HG03439 (cell line): ENCODE measurements around the gene NUP54.

Experiments used
- ATAC-seq: cut with Tn5 transposase; IDR thresholded peaks from one replicate; pipeline ENCODE4 v1.9.1; 2021; ENCODE audit warnings: mild to moderate bottlenecking, moderate library complexity; ENCODE audit not compliant: unreplicated experiment

NUP54 gene, protein sequence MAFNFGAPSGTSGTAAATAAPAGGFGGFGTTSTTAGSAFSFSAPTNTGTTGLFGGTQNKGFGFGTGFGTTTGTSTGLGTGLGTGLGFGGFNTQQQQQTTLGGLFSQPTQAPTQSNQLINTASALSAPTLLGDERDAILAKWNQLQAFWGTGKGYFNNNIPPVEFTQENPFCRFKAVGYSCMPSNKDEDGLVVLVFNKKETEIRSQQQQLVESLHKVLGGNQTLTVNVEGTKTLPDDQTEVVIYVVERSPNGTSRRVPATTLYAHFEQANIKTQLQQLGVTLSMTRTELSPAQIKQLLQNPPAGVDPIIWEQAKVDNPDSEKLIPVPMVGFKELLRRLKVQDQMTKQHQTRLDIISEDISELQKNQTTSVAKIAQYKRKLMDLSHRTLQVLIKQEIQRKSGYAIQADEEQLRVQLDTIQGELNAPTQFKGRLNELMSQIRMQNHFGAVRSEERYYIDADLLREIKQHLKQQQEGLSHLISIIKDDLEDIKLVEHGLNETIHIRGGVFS

DNA sequence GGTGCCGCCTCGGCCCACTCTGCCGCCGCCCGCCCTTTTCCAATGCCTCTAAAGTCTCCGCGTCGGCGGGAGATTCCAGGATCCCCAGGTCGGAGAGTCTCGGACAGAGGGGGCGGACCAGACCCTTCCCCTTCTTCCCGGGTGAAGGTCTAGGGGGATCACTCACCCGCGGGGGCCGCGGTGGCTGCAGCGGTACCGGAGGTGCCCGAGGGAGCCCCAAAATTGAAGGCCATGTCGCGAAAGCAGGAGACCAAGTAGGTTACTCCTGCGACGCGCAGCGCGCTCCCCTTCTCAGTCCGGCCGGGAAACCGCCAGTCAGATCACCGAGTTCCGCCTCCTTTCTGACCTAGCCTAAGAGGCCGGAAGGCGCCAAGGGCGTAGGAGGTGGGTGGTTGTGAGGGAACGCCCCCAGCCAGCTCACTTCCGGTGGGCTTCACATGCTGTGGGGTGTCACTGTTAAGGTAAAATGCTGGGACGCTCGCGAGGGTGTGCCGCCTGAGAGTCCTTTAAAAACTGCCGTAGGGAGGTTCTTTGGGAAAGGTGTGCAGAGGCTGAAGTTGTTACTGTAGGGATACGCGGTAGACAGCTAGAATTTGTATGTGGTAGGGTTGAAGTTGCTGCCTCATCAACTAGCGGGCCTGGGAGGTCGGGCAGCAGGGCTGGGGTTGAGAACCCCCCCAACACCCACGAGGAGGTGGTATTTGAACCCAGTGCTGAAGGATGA, at the start of gene NUP54:
Gene NUP54, minus strand, starts transcription at position 256 of the 724 bp plus-strand sequence. Its CDS starts 23 bp downstream, at position 233.
- peak; percentile 99 for ATAC-seq

DNA sequence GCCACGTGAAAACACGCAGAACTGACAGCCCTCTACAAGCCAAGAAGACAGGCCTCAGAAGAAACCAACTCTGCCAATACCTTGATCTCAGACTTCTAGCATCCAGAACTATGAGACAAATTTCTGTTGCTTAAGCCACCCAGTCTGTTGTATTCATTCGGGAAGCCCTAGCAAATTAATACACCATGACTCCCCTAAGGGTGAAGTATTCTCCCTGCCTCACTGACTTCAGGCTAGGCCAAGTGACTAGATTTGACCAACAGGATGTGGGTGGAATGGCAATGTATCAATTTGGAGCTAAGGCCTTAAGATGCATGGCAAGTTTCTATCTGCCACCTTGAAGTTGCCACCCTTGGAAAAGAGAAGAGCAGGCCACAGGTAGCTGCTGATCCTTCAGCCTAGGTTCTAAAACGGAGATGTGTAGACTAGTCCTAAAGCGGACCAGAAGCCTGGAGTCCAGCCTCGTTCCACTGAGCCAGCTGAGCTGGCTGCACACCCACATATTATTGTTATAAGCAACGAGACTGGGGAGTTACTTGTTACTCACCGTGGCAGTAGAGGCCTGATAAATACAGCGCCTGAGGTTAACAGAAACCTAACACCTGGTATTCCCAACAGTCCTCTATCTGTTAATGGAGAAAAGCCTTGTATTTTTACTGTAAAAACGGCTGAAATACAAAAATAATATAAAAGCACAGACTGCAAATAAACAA, 49.0 kb upstream of the NUP54 start:
- ATAC-seq = no peak

DNA sequence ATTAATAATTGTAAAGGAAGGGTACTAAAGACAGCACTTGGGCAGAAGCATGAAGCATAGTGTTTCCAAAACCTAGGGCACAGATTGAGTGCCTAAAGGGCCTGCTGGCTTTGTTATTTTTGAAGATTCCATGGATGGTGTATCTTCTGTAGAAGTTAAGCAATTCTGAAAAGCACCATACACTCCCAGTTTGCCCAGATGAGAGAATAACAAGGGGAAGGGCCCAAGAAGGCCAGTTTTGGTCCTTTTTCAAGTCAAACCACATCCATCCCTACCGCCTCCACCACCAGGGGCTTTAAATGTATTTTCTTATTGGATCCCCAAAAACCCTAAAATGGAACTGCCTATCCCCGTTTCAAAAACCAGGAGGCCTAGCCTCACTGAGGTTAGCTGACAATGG, 48.2 kb upstream of the NUP54 start:
- ATAC-seq = no peak

DNA sequence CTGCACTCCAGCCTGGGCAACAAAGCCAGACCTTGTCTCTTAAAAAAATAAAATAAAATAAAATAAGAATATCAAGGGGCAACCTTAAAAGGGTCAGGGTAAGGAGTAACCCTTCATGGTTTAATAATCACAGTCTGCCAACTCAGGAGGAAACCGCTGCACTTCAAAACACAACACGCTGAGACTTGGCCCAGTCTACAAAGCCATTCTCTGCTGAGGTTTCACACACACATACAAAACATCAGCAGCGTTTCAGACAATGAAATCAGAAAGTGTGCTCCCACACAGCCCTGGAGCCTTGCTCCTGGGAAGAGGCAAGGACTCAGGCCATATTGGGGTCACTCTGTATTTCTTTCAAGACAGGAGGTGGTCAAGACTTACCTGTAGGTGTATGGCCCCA, 47.1 kb upstream of the NUP54 start:
- no peak for ATAC-seq

DNA sequence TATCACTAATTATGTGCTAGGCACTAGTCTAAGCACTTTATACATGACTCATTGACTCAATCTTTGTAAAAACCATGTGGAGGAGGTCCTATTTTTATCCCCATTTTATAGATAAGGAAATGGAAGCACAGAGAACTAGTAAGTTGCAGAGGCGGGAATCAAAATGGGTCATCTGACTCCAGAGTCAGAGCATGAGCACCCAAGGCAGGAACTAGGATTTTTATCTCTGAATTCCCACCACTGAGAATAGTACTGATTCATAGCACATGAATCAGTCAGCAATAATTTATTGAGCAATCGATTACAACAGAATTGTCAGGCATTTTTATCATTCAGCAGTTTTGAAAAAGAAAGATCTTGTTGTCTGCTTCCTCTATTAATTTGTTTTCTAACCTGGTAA, 46.1 kb upstream of the NUP54 start:
- ATAC-seq = no peak

DNA sequence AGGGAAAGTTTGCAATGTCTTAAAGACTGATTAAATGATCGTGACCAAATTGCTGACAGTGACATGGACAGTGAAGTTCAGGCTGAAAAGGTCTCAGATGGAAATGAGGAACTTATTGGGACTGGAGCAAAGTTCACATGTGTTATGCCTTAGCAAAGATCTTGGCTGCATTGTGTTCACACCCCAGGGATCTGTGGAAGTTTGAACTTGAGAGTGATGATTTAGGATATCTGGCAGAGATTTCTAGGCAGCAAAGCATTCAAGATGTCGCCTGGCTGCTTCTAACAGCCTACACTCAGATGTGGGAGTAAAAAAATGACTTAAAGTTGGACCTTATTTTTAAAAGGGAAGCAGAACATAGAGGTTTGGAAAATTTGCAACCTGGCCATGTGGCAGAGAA, 44.0 kb upstream of the NUP54 start:
- ATAC-seq = no peak

DNA sequence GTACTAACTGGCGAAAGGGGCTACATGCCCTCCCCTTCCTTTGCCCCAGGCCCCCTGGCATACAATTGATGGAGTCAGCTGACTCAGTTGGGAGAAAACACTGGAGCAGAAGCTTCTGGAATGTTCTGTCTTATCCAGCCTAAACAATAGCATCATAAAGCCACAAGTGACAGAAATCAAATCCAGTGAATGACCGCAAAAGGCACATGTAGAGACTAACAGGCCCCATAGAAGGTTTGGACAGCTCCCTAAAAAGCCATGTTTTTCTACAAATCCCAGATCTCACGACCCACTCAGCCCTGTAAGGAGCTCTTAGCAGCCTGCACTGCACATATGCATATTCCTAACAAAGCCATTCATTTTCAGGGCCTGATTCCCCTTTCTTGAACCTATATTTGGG, 40.4 kb upstream of the NUP54 start:
- no peak for ATAC-seq

DNA sequence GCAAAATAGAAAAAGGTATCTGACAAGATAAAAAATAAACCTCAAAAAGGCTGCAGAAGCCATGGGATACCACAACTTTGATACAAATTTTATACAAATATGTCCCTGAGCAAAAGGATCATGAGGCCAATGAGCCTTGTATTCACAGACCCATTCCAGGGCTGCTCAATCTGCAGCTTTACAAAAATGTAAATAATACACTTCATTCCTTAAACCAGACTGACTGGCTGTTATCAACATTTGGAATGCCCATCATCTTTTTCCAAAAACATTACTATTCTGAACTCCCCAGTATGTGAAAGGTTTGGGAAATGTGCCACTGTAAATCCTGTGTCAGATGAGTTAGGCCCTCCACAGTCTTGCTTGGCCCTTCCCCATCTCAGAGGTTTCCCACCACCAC, 40.0 kb upstream of the NUP54 start:
- no peak for ATAC-seq

DNA sequence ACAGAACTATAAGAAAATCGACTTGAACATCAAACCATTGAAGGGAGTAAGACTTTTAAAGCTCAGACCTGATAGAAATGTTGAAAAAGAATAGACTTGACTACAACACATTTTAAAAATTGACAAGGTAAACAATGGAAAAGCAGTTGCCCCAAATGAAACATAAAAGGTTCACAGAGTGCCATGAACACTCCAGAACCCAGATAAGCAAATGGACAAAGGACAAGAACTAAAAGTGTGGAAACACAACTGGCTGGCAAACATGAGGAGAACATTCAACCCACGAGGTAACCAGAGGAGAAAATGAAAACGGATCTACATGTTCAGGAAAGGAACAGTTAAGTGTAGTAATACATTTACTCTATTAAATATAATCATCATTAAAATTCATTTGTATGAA, 39.0 kb upstream of the NUP54 start:
- ATAC-seq = no peak

DNA sequence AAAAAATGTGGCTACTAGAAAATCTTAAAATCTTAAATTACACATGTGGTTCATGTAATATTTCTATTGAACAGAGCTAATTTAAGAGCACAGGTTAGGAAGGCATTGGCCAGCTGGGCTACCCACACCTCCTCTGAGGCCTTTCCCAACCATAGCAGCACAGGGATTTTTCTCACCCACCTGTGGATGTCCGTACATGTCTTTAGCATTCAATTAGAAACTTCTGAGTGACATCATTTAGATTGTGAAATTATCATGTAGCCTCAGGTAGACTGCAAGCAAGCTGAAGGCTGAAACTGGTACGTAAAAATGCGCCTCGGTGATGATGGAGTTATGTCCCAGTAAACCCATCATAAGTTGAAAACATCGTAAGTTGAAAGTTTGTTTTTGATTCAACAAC, 34.3 kb upstream of the NUP54 start:
- no peak for ATAC-seq

DNA sequence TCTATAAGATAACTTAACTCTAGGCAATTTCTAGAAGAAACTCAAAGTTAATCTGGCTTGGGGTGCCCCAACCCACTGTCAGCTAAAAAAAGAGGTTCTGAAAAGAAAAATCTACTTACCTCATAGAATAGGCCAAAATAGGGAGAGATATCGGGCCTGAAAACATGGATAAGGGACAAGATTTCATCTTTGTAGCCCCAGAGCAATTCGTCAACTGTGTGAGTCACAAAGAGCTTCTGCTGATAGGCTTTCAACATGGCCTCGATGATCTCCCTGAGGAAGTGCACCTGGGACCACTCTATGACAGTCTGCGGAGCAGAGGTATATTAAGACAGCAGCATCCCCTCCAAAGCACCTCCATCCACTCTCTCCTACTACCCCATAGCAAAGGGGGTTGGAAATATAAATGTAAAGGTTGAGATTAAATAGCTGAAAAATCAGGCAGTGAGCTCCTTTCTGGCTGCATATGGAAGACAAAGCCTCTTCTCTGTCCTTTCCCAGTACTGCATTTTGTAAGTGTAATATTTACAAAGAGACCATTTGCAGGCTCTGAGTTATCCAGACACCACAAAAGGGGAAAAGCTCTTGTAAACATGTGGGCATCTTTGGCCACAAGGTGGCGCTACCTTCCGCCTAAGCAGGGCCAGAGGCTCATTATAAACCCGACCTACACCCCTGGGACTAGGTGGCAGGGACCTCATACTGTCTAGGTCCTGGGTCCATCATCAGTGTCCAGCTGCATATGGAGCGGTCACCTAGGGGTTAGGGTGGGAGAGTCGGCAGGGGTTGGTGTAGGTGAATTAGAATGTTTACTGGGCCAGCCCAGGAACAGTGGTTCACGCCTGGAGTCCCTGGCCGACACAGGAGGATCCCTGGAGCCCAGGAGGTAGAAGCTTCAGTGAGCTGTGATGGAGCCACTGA, 31.5 kb upstream of the NUP54 start:
- peak; percentile 92 for ATAC-seq

DNA sequence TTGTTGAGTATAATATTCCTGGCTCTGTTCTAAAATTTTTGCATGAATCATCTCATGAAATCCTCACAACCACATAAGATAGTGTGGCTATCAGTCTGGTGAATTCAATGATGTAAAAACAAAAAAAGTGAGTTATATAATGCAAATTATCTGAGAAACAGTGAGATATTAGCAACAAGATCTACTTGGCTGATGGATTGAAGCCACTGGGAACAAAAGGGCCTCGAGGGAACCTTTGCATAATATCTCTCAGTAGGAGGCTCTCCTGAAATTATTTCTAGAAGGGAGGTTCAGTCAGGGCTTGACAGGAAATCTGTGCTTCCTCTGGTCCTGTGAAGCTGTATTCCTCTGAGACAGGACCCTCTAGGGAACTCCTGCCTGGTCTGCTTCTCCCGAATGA, 30.1 kb upstream of the NUP54 start:
- no peak for ATAC-seq

DNA sequence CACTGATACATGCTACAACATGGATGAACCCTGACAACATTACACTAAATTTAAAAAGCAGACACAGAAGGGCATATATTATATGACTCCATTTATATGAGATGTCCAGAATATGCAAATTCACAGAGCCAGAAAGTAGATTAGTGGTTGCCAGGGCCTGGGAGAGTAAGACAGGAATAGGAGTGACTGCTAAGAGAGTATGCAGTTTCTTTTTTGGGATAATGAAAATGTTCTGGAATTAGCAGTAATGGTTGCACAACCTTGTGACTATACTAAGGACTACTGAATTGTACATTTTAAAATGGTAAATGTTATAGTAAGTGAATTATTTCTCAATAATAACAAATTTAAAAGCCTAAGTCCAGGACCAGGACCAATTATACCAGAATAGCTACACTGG, 29.5 kb upstream of the NUP54 start:
- ATAC-seq = no peak

DNA sequence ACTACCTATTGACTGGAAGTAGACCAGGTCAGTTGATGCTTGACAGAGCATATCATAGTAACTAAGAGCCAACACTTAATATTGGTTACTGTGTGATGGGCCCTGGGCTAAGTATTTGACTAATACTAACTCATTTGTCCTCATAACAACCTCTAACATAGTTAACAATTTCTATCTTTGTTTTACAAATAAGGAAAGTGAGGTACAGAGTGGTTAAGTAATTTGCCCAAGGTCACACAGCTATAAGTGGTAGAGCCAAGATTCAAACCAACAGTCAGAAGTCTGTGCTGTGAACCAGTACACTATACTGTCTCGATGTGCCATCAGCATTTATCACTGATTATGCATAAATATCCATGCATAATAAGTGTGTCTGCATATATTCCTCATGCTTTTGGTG, 27.1 kb upstream of the NUP54 start:
- no peak for ATAC-seq

DNA sequence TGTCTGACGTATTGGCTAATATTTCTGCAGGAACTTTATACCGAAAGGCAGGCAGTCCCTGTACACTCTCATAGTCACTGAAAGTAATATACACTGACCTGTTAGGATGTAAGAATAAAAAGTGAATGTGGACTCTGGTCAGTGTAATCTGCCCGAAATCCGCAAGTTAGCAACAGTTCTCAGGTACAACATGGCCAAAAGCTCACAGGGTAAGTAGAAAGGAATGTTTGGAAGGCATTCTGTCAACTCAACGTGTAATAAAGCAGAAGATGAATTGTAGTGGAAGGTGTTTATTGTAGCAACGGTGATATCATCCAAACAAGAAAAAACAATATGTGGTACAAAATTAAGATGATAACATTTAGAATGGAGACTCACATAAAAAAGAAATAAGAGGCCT, 26.0 kb upstream of the NUP54 start:
- ATAC-seq = no peak

DNA sequence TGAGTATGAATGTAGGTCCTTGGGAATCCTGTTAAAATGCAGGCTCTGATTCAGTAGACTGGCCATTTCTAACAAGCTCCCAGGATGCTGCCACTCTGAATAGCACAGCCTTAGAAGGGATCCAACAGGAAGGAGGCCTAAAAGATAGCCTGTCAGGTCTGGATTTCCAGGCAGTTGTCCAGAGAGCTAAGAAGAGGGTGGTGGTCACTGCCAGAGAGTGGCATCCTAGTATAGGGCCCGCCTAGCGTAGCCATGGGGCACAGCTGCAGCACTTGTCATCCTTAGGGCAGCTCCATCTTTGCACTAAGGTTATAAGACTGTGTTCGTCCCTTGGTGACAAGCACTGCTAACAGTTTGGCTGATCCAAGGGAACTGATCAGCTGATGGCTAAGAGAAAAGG, 20.5 kb upstream of the NUP54 start:
- no peak for ATAC-seq

DNA sequence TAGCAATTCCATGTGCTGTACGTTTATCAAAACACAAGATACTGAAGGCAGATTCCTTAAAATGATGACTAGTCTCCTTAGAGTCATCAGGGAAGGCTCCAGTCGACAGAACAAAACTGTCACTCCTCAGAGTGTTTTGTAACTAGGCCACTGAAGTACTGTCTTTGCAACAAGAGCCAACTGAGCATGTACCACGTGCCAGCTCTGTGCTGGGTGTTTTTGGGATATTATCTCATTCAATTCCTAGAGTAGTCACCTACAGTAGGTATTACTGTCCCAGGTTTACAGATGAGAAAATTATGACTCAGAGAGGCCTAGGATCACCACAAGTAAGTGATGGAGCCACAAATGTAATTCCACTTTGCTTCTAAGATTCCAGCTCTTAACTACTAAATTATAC, 18.3 kb upstream of the NUP54 start:
- no peak for ATAC-seq

DNA sequence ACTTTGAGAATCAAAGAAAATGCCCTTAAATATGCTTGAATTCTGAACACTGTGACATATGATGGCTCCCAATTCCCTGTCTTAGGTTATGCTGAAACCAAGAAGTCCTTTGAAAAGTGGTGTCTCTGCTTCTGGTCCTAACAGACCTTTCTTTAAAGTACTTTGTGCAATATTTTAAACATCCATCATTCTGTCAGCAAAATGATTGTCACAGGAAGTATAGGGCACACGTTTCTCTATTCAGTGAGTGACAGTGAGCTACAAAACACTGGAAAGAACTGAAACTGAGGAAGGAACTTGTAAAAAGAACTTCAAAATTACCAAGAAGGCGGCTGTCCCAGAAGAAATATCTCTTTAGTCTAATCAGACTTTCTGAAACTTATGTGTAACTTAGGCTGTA, 12.2 kb upstream of the NUP54 start:
- ATAC-seq = no peak

DNA sequence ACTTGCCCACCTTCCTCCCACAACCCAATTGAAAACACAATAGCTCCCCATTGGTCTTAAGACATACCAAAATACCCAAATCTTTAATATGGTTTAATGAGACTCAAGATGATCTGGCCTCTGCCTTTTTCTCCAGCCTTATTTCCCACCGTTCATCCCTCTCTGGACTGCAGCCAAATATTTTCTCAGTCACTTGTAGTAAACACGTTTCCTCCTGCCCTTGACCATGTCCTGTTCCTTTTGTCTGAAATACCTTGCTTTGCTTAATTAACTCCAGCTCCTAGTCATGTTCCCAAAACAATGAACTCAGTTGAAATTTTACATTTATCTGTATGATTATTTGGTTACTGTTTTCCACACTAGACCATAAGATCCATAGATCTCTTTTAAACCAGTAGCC, 8.4 kb upstream of the NUP54 start:
- ATAC-seq = no peak

DNA sequence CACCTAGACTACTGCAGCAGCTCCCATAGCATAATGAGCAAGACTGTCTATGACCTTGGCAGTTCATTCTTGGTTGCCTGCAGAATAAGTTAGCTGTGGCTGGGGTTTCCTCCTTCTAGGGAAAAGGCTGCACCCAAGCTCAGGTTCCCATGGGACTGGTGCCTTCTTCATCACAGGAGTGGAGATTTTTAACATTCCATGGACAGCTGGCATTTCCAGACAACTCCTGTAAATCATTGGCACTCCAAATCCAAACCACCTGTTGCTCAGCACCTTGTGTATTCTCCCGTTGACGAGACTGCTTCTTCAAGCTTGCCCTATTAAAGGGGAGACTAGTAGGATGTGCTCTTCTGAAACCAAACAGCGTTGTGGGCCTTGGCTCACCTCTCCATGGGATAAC, 7.8 kb upstream of the NUP54 start:
- no peak for ATAC-seq

DNA sequence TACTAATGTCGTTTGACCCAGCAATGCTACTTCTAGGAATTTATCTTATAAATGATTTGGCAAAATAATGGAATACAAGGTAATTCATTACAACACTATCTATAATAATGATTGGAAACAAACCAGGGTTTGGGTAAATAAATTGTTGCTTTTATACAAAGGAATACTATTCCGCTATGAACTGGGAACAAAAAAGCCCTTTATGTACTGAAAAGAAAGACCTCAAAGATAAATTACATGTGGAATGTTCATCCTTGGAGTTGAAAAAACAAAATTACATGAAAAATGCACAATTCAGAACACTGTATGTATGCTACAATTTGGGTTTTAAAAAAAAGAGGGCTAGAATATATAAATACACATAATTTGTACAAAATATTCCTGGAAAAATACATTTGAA, 5.2 kb upstream of the NUP54 start:
- no peak for ATAC-seq
